ENCODE measurements around the gene RPL27. TPM values are rescaled to one million over a fixed set of nuclear protein-coding genes. Genes with fewer than 3 reads are reported as not detected.

The RPL27 gene
- 2,008 and 2,439 TPM in 2 replicates for total RNA-seq

GRCh38 chr17:42997984-42998938 lies at the start of gene RPL27:
Gene RPL27, plus strand, starts transcription at chr17:42998419. Its CDS starts 332 bp downstream, at chr17:42998751.

DNA sequence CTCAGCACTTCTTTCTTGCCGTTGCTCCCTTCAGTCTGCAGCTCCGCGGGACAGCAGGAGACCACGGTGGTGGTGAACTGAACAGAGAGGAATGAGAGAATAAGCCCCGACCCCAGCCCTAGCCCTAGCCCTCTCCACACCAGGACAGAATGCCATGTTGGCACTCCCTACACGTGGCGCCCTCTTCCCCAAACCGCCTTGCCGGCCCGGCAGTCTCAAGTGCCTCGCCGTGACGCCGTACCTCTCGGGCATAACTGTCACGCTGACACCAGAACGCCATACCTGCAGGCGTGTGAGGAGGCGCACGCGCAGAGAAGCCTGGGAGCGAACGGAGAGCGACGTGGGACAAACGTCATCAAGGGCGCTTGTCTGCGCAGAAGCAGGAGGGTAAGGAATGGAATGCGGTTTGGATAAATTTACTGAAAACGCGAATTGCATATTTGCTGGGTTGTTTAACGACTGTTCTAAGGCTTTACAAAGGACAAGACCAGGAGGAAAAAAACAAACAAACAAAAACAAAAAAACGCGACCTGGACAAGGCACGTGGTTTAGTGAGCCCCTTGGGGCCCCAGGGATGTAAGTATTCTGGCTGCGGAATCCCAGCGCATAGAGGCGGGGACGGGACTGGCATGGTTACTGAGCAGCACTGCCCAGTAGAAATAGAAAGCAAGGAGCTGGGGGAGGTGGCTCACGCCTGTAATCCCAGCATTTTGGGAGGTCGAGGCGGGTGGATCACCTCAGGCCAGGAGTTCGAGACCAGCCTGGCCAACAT lies 33.9 kb upstream of the RPL27 start, which contains the start of gene AARSD1:
AARSD1 (minus strand) TSS at position 294 of the 772 bp plus-strand sequence; CDS start at position 280, 14 bp downstream.

GRCh38 chr17:42979511-42980273 lies 18.5 kb upstream of the RPL27 start, which contains the start of gene PTGES3L:
Gene PTGES3L, minus strand, starts transcription at chr17:42980080. Its CDS starts 27 bp downstream, at chr17:42980053.

DNA sequence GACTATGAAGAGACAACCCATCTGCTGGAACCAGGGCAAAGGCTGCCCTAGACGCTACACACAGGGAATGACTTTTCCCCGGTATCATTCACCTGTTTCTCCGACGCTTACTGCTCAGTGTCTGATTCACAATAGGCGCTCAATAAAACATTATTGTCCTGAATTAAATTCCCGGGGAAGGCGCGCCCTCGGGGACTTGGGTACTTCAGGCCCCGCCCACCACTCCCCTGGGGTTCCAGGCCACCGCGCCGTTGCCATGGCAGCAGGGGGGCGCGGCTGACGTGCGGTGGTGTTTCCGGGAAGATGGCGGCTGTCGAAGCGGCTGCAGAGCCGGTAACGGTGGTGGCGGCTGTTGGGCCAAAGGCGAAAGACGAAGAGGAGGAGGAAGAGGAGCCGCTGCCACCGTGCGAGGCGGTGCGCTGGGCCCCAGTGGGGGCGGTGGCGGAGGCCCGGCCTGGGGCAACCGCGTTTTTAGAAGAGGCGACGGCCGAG lies 17.9 kb upstream of the RPL27 start, which contains the start of gene RUNDC1:
RUNDC1 (plus strand) TSS at position 292 of the 492 bp plus-strand sequence; CDS start at position 304, 12 bp downstream.

GRCh38 chr17:43006639-43007551 lies 8.7 kb downstream of the RPL27 start, which contains the start of gene IFI35:
Gene IFI35, plus strand, starts transcription at chr17:43006784. Its CDS starts 164 bp downstream, at chr17:43006948.

DNA sequence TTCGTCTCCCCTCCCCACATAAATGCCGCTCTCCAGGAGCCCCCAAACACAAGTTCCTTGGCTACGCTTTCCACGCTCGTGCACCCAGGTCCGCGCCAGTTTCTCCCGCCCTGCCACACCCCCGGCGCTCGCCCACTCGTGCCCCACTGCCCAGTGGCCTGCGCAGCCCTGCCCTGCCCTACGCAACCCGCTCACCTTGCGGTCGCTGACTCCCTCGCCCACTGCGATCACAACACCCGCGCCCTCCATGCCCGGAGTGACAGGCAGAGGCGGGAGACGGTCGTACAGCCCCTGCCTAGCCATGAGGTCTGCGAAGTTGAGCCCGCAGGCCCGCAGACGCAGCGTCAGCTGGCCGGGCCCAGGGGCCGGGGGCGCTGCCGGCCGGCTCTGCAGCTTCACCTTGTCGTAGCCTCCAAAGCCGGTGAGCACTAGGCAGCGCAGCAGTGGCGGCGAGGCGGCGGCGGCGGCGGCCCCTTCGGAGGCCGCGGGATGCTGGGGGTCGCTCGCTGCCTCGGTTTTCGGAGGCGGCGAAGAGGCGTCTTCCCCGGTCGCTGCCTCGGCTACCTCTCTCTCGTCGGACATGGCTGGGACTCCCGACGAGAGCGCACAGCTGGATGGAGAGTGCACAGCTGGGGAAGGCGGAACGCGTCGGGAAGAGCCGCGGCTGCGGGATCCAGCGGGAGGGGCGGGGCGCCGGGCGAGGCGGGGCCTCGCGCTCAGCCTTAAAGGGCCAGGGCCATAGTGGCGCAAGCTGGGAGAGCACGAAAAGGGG lies 23.7 kb downstream of the RPL27 start, which contains the start of gene VAT1:
VAT1 (minus strand) TSS at position 645 of the 772 bp plus-strand sequence; CDS start at position 582, 63 bp downstream.

DNA sequence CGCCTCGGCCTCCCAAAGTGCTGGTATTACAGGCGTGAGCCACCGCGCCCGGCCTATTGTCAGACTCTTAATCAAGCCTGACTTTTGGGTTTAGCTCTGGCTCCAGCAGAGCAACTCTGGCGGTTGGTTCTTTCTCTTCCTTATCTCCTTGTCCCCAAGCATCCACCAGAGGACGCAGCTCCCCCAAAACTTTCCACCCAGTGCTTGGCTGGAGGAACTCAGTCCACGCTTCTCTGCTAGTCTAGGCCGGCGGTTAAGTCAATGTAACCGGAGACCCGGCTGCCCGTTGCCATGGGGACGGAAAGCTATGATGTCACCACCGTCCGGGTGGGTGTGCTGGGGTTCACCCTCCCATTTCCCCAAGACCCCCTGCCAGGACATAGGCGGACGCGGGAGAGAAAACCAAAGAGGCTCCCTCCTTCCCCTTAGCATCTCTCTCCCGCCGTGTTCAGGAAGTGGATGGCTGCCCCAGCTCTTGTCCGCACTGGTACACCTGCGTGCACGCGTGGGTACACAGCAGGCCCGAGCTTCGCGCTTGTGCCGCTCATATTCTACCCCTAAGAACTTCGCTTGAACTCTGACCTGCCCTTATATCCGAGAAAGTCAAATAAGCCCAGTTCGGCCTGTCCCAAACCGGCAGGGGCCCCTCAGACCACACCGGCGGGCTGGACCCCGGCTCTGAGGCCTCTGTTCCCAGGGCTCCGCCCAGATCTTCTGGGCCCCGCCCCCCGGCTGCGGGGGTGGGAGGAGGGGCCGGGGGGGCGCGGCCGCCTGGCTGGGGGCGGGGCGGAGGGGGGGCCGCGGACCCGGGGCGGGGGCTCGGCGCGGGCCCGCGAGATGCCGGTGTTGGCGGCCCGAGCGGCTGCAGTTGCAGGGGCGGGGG lies 26.4 kb downstream of the RPL27 start, which contains the start of gene RND2:
RND2 (plus strand) TSS at position 825 of the 883 bp plus-strand sequence. CDS start 117 bp downstream, outside the sequence.

Other genes starting within 250 kb of the RPL27 start
- gene RAMP2, start 237.2 kb upstream of the RPL27 start, total RNA-seq: 2.3 TPM in 1 of 2 replicates, not detected in the other
- gene VPS25, start 225.0 kb upstream of the RPL27 start, total RNA-seq: 111 and 147 TPM in 2 replicates
- gene WNK4, start 217.8 kb upstream of the RPL27 start, total RNA-seq: 2.1 and 6.2 TPM in 2 replicates
- 57.3 and 83.3 TPM in 2 replicates for gene COA3, start 199.7 kb upstream of the RPL27 start, total RNA-seq
- not detected in 2 replicates for gene CNTD1, start 199.6 kb upstream of the RPL27 start, total RNA-seq
- gene BECN1, start 174.1 kb upstream of the RPL27 start, total RNA-seq: 77.5 and 93.3 TPM in 2 replicates
- 80.7 and 143 TPM in 2 replicates for gene PSME3, start 165.0 kb upstream of the RPL27 start, total RNA-seq
- gene AOC2, start 153.8 kb upstream of the RPL27 start, total RNA-seq: 0.55 and 0.84 TPM in 2 replicates
- 0.08 and 0.31 TPM in 2 replicates for gene AOC3, start 147.2 kb upstream of the RPL27 start, total RNA-seq
- gene G6PC1, start 97.6 kb upstream of the RPL27 start, total RNA-seq: not detected in 2 replicates
- gene AARSD1, start 34.0 kb upstream of the RPL27 start, total RNA-seq: 25.8 and 40.6 TPM in 2 replicates
- 0.19 TPM in 1 of 2 replicates, not detected in the other for gene PTGES3L, start 18.3 kb upstream of the RPL27 start, total RNA-seq
- gene RUNDC1, start 17.9 kb upstream of the RPL27 start, total RNA-seq: 8.2 and 9.3 TPM in 2 replicates
- 9.9 and 16.0 TPM in 2 replicates for gene IFI35, start 8.4 kb downstream of the RPL27 start, total RNA-seq
- 116 and 173 TPM in 2 replicates for gene VAT1, start 24.0 kb downstream of the RPL27 start, total RNA-seq
- gene RND2, start 26.8 kb downstream of the RPL27 start, total RNA-seq: 0.08 and 0.23 TPM in 2 replicates
- 11.2 and 33.5 TPM in 2 replicates for gene BRCA1, start 126.9 kb downstream of the RPL27 start, total RNA-seq
- 52.2 and 64.7 TPM in 2 replicates for gene NBR1, start 172.8 kb downstream of the RPL27 start, total RNA-seq
- 1.5 and 1.6 TPM in 2 replicates for gene TMEM106A, start 213.5 kb downstream of the RPL27 start, total RNA-seq
- gene CCDC200, start 230.2 kb downstream of the RPL27 start, total RNA-seq: not detected in 2 replicates
- not detected in 2 replicates for gene RNU2-1, start 235.6 kb downstream of the RPL27 start, total RNA-seq